DOHH2 (cell line): ENCODE results near the gene CCDC38.

Experiments
- CTCF ChIP-seq: fragments of 200-600 bp; sonication (generic); IDR thresholded peaks from one replicate; pipeline ENCODE4 v1.5.1; 2014; ENCODE audit warnings: antibody characterized with exemption, mild to moderate bottlenecking, low read depth, low read length; ENCODE audit not compliant: poor library complexity, severe bottlenecking
- EZH2phosphoT487 ChIP-seq: fragments of 200-600 bp; sonication (generic); IDR thresholded peaks from 2 replicates; pipeline ENCODE4 v1.6.1; 2017; ENCODE audit warnings: borderline replicate concordance, mild to moderate bottlenecking, antibody characterized with exemption, low read length, moderate library complexity, mixed read lengths

GRCh38 chr12:95989504-95990123 is 47.2 kb upstream of the CCDC38 start:
- no peak for TF ChIP-seq CTCF
- no peak for TF ChIP-seq EZH2phosphoT487
